Colonic mucosa (tissue), 4 donors: ENCODE measurements around the gene NOLC1. TPM values are rescaled to one million over a fixed set of nuclear protein-coding genes. Genes with fewer than 3 reads are reported as not detected.

Experiments used
- DNase-seq: peaks from one replicate; pipeline ENCODE4 v3.0.0-alpha.2; 2020
- H3K27ac ChIP-seq: fragments of 200-600 bp; one replicate; pipeline ENCODE4 v1.8.0; 2021
- H3K27me3 ChIP-seq: fragments of 200-600 bp; one replicate; pipeline ENCODE4 v1.8.0; 2021
- H3K36me3 ChIP-seq: fragments of 200-600 bp; one replicate; pipeline ENCODE4 v1.8.0; 2021
- H3K4me1 ChIP-seq: fragments of 200-600 bp; one replicate; pipeline ENCODE4 v1.8.0; 2021; ENCODE audit warnings: mild to moderate bottlenecking
- H3K4me3 ChIP-seq: fragments of 200-600 bp; one replicate; pipeline ENCODE4 v1.8.0; 2021
- H3K9ac ChIP-seq, 2 donors: one replicate each; pipeline ENCODE4 v1.7.0; 2013; ENCODE audit warnings: control low read depth in 2 of 2, low read depth in 2 of 2, low read length in 2 of 2
- H3K9me3 ChIP-seq: fragments of 200-600 bp; one replicate; pipeline ENCODE4 v1.8.0; 2021
- CTCF ChIP-seq: fragments of 200-600 bp; IDR thresholded peaks from one replicate; pipeline ENCODE4 v1.8.0; 2022; ENCODE audit warnings: antibody characterized with exemption, mild to moderate bottlenecking
- intact Hi-C: fragments of 100-400 bp; cut with DNase I; formaldehyde crosslinking; loops from one replicate; pipeline ENCODE4 v1.14.1; 2022
- total RNA-seq, 2 donors: library from RNA; stranded (reverse); fragmentation: NEBNext Ultra II Directional in 1 of 2; extraction: Animal tissue kit (Norgen Biotek cat#: 25700) in 1 of 2; gene quantifications; one replicate each; pipeline ENCODE4 v1.2.1, GENCODE V29; 2021
- donor health status: healthy.
- donor health status: DM: no; HTN: no; CAD: no.
- donor health status: DM: no; HTN: no; CAD: no.

NOLC1 gene
- total RNA-seq, 2 donors from 2014 or later = 34.5 to 68.2 TPM

- TF ChIP-seq CTCF = no peak
- no peaks in the 10 kb centered on the region for H3K36me3 ChIP-seq
- no peaks in the 10 kb centered on the region for H3K4me1 ChIP-seq
- no peaks in the 10 kb centered on the region for H3K9me3 ChIP-seq
- H3K4me3 ChIP-seq = no peak overlapping the region
- no peak overlapping the region for H3K9ac ChIP-seq
- H3K27me3 ChIP-seq = no peaks in the 10 kb centered on the region
- DNase-seq = no peak
- intact Hi-C loops = no loop called here
- no peak overlapping the region for H3K27ac ChIP-seq
Measured at GRCh38 chr10:102195296-102195870, 43.2 kb downstream of the NOLC1 start.

- intact Hi-C loops = no loop called here
Measured at GRCh38 chr10:102196893-102197292, 44.7 kb downstream of the NOLC1 start.

GRCh38 chr10:102198027-102198426, 45.8 kb downstream of the NOLC1 start:
- no peaks in the 10 kb centered on the region for H3K27me3 ChIP-seq
- no peak for DNase-seq
- no peak for TF ChIP-seq CTCF
- no peaks in the 10 kb centered on the region for H3K36me3 ChIP-seq
- H3K4me1 ChIP-seq = no peaks in the 10 kb centered on the region
- H3K9ac ChIP-seq = no peak overlapping the region
- H3K27ac ChIP-seq = no peak overlapping the region
- intact Hi-C loops = no loop called here
- no peak overlapping the region for H3K4me3 ChIP-seq
- H3K9me3 ChIP-seq = no peaks in the 10 kb centered on the region

More at GRCh38 chr10:102196893-102197292, 44.7 kb downstream of the NOLC1 start:
- H3K9ac ChIP-seq = no peak overlapping the region
- H3K4me3 ChIP-seq = no peak overlapping the region
- H3K9me3 ChIP-seq = no peaks in the 10 kb centered on the region
- no peak overlapping the region for H3K27ac ChIP-seq
- no peaks in the 10 kb centered on the region for H3K4me1 ChIP-seq
- H3K36me3 ChIP-seq = no peaks in the 10 kb centered on the region
- no peaks in the 10 kb centered on the region for H3K27me3 ChIP-seq
- TF ChIP-seq CTCF = no peak
- no peak for DNase-seq

GRCh38 chr10:102200751-102201640, 48.8 kb downstream of the NOLC1 start:
- no peaks in the 10 kb centered on the region for H3K4me1 ChIP-seq
- no peak overlapping the region for H3K9ac ChIP-seq
- TF ChIP-seq CTCF = no peak
- H3K4me3 ChIP-seq = no peak overlapping the region
- H3K27ac ChIP-seq = no peak overlapping the region
- H3K9me3 ChIP-seq = no peaks in the 10 kb centered on the region
- intact Hi-C loops = no loop called here
- H3K27me3 ChIP-seq = no peaks in the 10 kb centered on the region
- H3K36me3 ChIP-seq = no peaks in the 10 kb centered on the region
- no peak for DNase-seq

GRCh38 chr10:102202386-102202785, 50.2 kb downstream of the NOLC1 start:
- intact Hi-C loops = no loop called here
- Histone ChIP-seq H3K9ac (no peak overlapping the region), H3K27me3 (no peaks in the 10 kb centered on the region), H3K36me3 (no peaks in the 10 kb centered on the region), H3K4me3 (no peak overlapping the region), H3K4me1 (no peaks in the 10 kb centered on the region), H3K27ac (no peak overlapping the region), H3K9me3 (no peaks in the 10 kb centered on the region)
- DNase-seq = no peak
- TF ChIP-seq CTCF = no peak
